Neural cell (in vitro differentiated cells): Measurements from ENCODE around the gene OTUB2. TPM values are rescaled to one million over a fixed set of nuclear protein-coding genes. Genes with fewer than 3 reads are reported as not detected.

Source experiments
- H2AFZ ChIP-seq: fragments of 200-600, 300-800 bp; sonication (generic), shearing (Covaris generic); 2 replicates; pipeline ENCODE4 v1.6.0; 2014; ENCODE audit warnings: low read depth, mild to moderate bottlenecking, antibody characterized with exemption, low read length, moderate library complexity
- H3F3A ChIP-seq: fragments of 200-600 bp; shearing (Covaris generic); 2 replicates; pipeline ENCODE4 v1.6.1; 2016; ENCODE audit warnings: mild to moderate bottlenecking, moderate library complexity, mixed read lengths, antibody characterized with exemption, low read length; ENCODE audit not compliant: insufficient read depth, poor library complexity, severe bottlenecking
- H3K27ac ChIP-seq: fragments of 200-600, 300-800 bp; sonication (generic), shearing (Covaris generic); 2 replicates; pipeline ENCODE4 v1.5.1; 2014; ENCODE audit warnings: mild to moderate bottlenecking, low read length, moderate library complexity
- H3K27me3 ChIP-seq: fragments of 300-800, 200-600 bp; sonication (generic), shearing (Covaris generic); 2 replicates; pipeline ENCODE4 v1.6.0; 2014; ENCODE audit warnings: mild to moderate bottlenecking, low read depth, low read length, moderate library complexity; ENCODE audit not compliant: insufficient read depth
- H3K36me3 ChIP-seq: fragments of 300-800, 200-600 bp; sonication (generic), shearing (Covaris generic); 2 replicates; pipeline ENCODE4 v1.5.1; 2014; ENCODE audit warnings: mild to moderate bottlenecking, antibody characterized with exemption, low read length, moderate library complexity; ENCODE audit not compliant: insufficient read depth
- H3K4me2 ChIP-seq: fragments of 300-800, 200-600 bp; sonication (generic), shearing (Covaris generic); 2 replicates; pipeline ENCODE4 v1.6.0; 2014; ENCODE audit warnings: mild to moderate bottlenecking, low read length
- H3K4me3 ChIP-seq: fragments of 300-800, 200-600 bp; sonication (generic), shearing (Covaris generic); 2 replicates; pipeline ENCODE4 v1.5.1; 2014; ENCODE audit warnings: mild to moderate bottlenecking, low read length, moderate library complexity
- H3K79me2 ChIP-seq: fragments of 200-600 bp; shearing (Covaris generic); replicated peaks from 2 replicates; pipeline ENCODE4 v1.6.0; 2014; ENCODE audit warnings: mild to moderate bottlenecking, low read length, moderate library complexity; ENCODE audit not compliant: insufficient read depth
- H3K9ac ChIP-seq: fragments of 300-800, 200-600 bp; sonication (generic), shearing (Covaris generic); 2 replicates; pipeline ENCODE4 v1.6.1; 2016; ENCODE audit warnings: mild to moderate bottlenecking, low read length, mixed read lengths
- H3K9me2 ChIP-seq: fragments of 200-600 bp; shearing (Covaris generic); 2 replicates; pipeline ENCODE4 v1.6.1; 2016; ENCODE audit warnings: mild to moderate bottlenecking, low read length, mixed read lengths; ENCODE audit not compliant: insufficient read depth
- H3K9me3 ChIP-seq: fragments of 200-600, 300-800 bp; sonication (generic), shearing (Covaris generic); 2 replicates; pipeline ENCODE4 v1.6.1; 2016; ENCODE audit warnings: mild to moderate bottlenecking, mixed run types, low read length, moderate library complexity, mixed read lengths
- H4K20me1 ChIP-seq: fragments of 200-600 bp; shearing (Covaris generic); 2 replicates; pipeline ENCODE4 v1.6.1; 2016; ENCODE audit warnings: mild to moderate bottlenecking, mixed run types; ENCODE audit not compliant: insufficient read depth
- EP300 ChIP-seq: fragments of 450-650 bp; conservative IDR thresholded peaks from 2 replicates; pipeline ENCODE4 v1.6.1; 2014; ENCODE audit warnings: antibody characterized with exemption, mild to moderate bottlenecking, moderate library complexity; ENCODE audit not compliant: poor library complexity, severe bottlenecking
- EZH2 ChIP-seq: fragments of 200-600, 300-800 bp; shearing (Covaris generic), sonication (generic); IDR thresholded peaks from 2 replicates; pipeline ENCODE4 v1.6.1; 2014; ENCODE audit warnings: antibody characterized with exemption, low read length, borderline replicate concordance, mild to moderate bottlenecking; ENCODE audit not compliant: insufficient read depth, poor library complexity, severe bottlenecking
- MXI1 ChIP-seq: fragments of 450-650 bp; conservative IDR thresholded peaks from 2 replicates; pipeline ENCODE4 v1.6.1; 2014; ENCODE audit warnings: antibody characterized with exemption, mild to moderate bottlenecking; ENCODE audit not compliant: poor library complexity, severe bottlenecking
- POLR2AphosphoS5 ChIP-seq: IDR thresholded peaks from 2 replicates; pipeline ENCODE4 v1.6.1; 2012
- RAD21 ChIP-seq: fragments of 450-650 bp; conservative IDR thresholded peaks from 2 replicates; pipeline ENCODE4 v1.6.1; 2014; ENCODE audit warnings: antibody characterized with exemption, mild to moderate bottlenecking, moderate library complexity
- SMC3 ChIP-seq: fragments of 450-650 bp; conservative IDR thresholded peaks from 2 replicates; pipeline ENCODE4 v1.6.1; 2014; ENCODE audit warnings: antibody characterized with exemption, mild to moderate bottlenecking, moderate library complexity; ENCODE audit not compliant: poor library complexity
- TAF1 ChIP-seq: IDR thresholded peaks from 2 replicates; pipeline ENCODE4 v1.6.1; 2012; ENCODE audit warnings: low read depth
- polyA plus RNA-seq: library from polyadenylated mRNA; depleted of rRNA; stranded (reverse); fragments of >200 nt; gene quantifications from 2 replicates; pipeline ENCODE4 v1.2.3, GENCODE V29; 2014
- TF ChIP-seq, protein P1 (sequence below): fragments of 450-650 bp; IDR thresholded peaks from 2 replicates; pipeline ENCODE4 v1.5.1; 2014; ENCODE audit warnings: antibody characterized with exemption, mild to moderate bottlenecking, moderate library complexity; ENCODE audit not compliant: poor library complexity, severe bottlenecking
- TF ChIP-seq, protein P2 (sequence below): IDR thresholded peaks from 2 replicates; pipeline ENCODE4 v1.6.1; 2012; ENCODE audit warnings: borderline replicate concordance

OTUB2 gene
- polyA plus RNA-seq, 1 donor from 2014 or later = 2.5 TPM

DNA sequence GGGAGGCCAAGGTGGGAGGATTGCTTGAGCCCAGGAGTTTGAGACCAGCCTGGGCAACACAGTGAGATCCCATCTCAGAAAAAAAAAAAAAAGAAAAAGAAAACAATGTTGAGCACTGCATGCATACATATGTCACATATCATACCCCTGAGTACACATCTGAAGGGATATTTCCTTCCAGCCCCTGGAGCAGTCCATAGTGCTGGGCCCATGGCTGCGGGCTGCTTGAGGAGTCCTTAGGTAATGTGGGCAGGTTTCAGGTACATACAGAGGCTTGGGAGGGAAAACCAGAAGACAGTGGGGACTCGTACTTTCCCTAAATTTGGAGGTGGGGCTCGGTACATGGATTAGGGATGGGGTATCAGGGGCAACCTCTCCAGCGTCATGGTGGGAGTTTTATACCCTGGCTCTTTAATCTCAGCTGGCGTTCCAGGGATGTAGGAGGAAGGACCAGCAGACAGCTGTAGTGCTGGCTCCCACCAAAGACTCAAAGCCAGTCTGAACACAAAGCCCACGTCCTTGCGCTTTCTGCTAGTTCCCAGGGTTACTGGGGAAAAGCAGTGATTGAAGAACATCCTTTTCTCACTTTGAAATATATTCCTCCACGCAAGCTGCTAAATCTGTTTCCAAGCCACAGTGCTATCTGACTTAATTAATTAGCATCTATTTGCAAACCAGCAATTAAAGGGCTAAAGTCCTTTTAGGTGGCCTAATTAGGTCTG lies 5.2 kb downstream of the OTUB2 start:
- Histone ChIP-seq H2AFZ (no peak overlapping the region), H3K9me3 (no peaks in the 10 kb centered on the region), H3K4me2 (no peak overlapping the region), H3K27ac (no peak overlapping the region), H3K4me3 (no peak overlapping the region), H3F3A (no peaks in the 10 kb centered on the region), H3K36me3 (no peaks in the 10 kb centered on the region), H3K9me2 (no peaks in the 10 kb centered on the region), H3K27me3 (no peaks in the 10 kb centered on the region), H4K20me1 (no peaks in the 10 kb centered on the region), H3K79me2 (no peaks in the 10 kb centered on the region), H3K9ac (no peak overlapping the region)
- no peak for TF ChIP-seq MXI1
- TF ChIP-seq, protein P1, sequence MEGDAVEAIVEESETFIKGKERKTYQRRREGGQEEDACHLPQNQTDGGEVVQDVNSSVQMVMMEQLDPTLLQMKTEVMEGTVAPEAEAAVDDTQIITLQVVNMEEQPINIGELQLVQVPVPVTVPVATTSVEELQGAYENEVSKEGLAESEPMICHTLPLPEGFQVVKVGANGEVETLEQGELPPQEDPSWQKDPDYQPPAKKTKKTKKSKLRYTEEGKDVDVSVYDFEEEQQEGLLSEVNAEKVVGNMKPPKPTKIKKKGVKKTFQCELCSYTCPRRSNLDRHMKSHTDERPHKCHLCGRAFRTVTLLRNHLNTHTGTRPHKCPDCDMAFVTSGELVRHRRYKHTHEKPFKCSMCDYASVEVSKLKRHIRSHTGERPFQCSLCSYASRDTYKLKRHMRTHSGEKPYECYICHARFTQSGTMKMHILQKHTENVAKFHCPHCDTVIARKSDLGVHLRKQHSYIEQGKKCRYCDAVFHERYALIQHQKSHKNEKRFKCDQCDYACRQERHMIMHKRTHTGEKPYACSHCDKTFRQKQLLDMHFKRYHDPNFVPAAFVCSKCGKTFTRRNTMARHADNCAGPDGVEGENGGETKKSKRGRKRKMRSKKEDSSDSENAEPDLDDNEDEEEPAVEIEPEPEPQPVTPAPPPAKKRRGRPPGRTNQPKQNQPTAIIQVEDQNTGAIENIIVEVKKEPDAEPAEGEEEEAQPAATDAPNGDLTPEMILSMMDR = no peak
- no peak for TF ChIP-seq POLR2AphosphoS5
- TF ChIP-seq RAD21 = no peak
- TF ChIP-seq EP300 = no peak
- no peak for TF ChIP-seq SMC3
- no peak for TF ChIP-seq TAF1
- TF ChIP-seq, protein P2, sequence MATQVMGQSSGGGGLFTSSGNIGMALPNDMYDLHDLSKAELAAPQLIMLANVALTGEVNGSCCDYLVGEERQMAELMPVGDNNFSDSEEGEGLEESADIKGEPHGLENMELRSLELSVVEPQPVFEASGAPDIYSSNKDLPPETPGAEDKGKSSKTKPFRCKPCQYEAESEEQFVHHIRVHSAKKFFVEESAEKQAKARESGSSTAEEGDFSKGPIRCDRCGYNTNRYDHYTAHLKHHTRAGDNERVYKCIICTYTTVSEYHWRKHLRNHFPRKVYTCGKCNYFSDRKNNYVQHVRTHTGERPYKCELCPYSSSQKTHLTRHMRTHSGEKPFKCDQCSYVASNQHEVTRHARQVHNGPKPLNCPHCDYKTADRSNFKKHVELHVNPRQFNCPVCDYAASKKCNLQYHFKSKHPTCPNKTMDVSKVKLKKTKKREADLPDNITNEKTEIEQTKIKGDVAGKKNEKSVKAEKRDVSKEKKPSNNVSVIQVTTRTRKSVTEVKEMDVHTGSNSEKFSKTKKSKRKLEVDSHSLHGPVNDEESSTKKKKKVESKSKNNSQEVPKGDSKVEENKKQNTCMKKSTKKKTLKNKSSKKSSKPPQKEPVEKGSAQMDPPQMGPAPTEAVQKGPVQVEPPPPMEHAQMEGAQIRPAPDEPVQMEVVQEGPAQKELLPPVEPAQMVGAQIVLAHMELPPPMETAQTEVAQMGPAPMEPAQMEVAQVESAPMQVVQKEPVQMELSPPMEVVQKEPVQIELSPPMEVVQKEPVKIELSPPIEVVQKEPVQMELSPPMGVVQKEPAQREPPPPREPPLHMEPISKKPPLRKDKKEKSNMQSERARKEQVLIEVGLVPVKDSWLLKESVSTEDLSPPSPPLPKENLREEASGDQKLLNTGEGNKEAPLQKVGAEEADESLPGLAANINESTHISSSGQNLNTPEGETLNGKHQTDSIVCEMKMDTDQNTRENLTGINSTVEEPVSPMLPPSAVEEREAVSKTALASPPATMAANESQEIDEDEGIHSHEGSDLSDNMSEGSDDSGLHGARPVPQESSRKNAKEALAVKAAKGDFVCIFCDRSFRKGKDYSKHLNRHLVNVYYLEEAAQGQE = no peak

DNA sequence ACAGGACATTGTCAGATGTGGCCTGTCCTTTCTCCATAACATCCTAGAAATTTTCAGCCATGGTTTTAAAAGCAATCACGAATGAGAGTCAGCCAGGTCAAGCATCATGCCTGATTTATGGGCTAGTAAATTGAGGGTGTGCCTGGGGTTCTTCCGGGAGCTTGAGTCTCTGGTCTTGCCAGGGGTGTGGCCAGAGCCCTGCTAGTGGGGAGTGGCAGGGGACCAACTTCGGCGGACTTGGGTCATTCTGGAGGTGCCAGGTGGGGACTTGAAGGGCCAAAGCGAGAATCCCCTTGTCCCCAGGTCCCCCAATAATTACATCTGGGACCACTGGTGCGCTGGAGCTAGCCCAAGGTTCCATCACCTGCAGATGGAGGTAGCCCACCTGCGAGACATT lies 5.7 kb downstream of the OTUB2 start:
- H3F3A ChIP-seq = no peaks in the 10 kb centered on the region
- no peaks in the 10 kb centered on the region for H3K9me2 ChIP-seq
- H3K27me3 ChIP-seq = no peaks in the 10 kb centered on the region
- no peak overlapping the region for H3K4me2 ChIP-seq
- H4K20me1 ChIP-seq = no peaks in the 10 kb centered on the region
- H3K9me3 ChIP-seq = no peaks in the 10 kb centered on the region
- H3K79me2 ChIP-seq = no peaks in the 10 kb centered on the region
- H3K9ac ChIP-seq = no peak overlapping the region
- no peak overlapping the region for H3K27ac ChIP-seq
- TF ChIP-seq EZH2 (no peak), SMC3 (no peak), MXI1 (no peak), POLR2AphosphoS5 (no peak), EP300 (no peak), RAD21 (no peak), TAF1 (no peak)
- TF ChIP-seq, protein P2 = no peak
- TF ChIP-seq, protein P1 = no peak
- H3K4me3 ChIP-seq = no peak overlapping the region
- no peak overlapping the region for H2AFZ ChIP-seq
- no peaks in the 10 kb centered on the region for H3K36me3 ChIP-seq
